Loucy (cell line): Measurements from ENCODE around the gene SORBS1.

Experiments
- EZH2phosphoT487 ChIP-seq: fragments of 200-600 bp; IDR thresholded peaks from 2 replicates; pipeline ENCODE4 v1.6.1; 2018; ENCODE audit warnings: antibody characterized with exemption, mild to moderate bottlenecking, moderate library complexity, borderline replicate concordance
- TF ChIP-seq, protein P1 (sequence below): fragments of 200-600 bp; sonication (generic); conservative IDR thresholded peaks from 2 replicates; pipeline ENCODE4 v1.5.1; 2014; ENCODE audit warnings: mild to moderate bottlenecking, antibody characterized with exemption, low read length

DNA sequence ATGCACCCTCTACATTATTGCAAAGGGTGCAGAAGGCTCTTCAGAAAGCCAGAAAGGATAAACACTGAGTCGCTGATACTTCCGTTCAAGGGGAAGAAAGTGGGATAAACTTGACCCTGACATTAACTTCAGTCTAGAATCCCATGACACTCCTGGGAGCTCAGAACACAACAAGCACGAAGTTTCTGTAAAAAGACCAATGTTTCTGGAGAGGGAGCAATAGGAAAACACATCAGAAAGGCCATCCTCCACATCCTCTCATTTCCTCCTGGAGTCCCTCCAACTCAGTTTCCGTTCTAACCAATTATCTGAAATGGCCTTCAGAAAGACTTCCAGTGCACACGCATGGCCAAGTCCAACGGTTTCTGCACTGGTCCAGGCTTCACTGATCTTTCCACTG, 113.5 kb downstream of the SORBS1 start:
- TF ChIP-seq, protein P1, sequence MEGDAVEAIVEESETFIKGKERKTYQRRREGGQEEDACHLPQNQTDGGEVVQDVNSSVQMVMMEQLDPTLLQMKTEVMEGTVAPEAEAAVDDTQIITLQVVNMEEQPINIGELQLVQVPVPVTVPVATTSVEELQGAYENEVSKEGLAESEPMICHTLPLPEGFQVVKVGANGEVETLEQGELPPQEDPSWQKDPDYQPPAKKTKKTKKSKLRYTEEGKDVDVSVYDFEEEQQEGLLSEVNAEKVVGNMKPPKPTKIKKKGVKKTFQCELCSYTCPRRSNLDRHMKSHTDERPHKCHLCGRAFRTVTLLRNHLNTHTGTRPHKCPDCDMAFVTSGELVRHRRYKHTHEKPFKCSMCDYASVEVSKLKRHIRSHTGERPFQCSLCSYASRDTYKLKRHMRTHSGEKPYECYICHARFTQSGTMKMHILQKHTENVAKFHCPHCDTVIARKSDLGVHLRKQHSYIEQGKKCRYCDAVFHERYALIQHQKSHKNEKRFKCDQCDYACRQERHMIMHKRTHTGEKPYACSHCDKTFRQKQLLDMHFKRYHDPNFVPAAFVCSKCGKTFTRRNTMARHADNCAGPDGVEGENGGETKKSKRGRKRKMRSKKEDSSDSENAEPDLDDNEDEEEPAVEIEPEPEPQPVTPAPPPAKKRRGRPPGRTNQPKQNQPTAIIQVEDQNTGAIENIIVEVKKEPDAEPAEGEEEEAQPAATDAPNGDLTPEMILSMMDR = no peak
- TF ChIP-seq EZH2phosphoT487 = no peak
